HG03175 (cell line): ENCODE results near the gene TTYH2.
"Not testable (repeated sequence)": the region's sequence is repeated elsewhere in the genome, so short reads cannot be mapped to it uniquely, and the experiment has no call there.

Experiments used
- ATAC-seq: cut with Tn5 transposase; IDR thresholded peaks from one replicate; pipeline ENCODE4 v1.9.1; 2021; ENCODE audit warnings: mild to moderate bottlenecking, moderate library complexity; ENCODE audit not compliant: unreplicated experiment

Gene TTYH2

DNA sequence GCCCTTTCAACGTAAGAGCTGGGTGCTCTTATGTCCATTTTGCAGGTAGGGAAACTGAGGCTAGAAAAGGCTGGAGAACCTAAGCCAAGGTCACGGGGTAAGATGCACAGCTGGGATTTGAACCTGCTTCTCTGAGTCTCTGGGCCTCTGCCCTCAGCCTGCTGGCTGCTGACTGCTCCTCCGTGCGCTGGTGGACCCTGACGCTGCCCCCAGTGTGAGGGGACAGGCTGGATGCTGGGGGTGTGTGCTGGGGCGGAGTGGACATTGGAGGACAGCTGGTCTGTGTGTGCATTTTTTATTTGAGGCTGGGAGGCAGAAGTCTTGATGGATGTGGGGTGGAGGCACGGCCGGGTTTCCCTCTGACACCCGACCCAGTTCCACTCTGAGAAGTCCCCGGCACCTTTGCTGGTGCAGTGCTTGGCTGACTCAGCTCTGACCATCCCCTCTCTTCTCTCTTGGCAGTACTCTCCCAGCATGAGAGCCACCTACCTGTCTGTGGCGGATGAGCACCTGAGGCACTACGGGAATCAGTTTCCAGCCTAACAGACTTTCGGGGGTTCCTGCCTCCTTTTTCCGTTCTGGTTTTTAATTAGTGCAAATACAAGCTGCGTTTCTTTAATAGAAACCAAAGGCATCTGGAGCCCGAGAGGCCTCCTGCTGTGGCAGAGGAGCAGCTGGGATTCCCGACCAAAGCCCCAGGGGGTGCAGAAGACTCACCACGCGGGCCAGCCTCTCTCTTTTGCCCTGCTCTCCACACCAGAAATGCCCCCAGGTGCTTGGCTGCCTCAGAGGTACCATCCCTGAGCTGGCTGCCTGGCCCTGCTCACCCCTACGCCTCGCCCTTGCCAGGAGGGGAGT is 46.5 kb downstream of the TTYH2 start:
- no peak for ATAC-seq

DNA sequence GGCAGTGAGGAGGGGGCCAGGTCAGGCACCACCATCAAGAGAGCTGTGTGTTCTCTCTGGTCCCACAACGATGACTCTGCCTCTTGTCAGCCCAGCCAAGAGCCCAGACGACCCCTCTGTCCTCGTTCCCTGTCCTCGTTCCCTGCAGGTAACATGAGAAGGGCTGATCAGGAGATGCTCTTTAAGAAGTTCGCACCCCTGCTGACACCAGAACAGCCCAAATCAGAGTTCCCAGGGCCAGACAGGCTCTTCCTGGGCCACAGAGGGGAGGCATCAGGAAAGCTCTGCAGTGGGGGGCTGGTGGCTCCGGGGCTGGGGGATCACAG is 47.1 kb downstream of the TTYH2 start:
- no peak for ATAC-seq

DNA sequence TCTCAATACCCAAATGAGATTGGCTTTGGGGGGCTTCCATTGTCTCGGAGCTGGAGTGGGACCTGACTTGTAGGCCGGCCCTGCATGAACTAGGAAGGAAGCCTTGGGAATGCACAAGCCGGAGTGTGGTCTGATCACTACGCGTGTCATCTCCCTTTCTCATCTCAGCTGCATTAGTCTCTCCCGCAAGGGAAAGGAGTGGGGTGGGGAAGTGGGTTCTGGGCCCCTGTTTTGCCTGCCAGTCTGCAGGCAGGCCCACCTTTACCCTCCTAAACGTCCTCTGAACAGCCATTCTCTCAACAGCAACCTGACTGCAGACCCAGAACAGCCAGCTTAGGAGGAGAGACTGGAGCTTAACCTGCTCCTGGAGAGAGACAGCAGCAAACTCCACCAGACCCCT is 49.2 kb downstream of the TTYH2 start:
- no peak for ATAC-seq

DNA sequence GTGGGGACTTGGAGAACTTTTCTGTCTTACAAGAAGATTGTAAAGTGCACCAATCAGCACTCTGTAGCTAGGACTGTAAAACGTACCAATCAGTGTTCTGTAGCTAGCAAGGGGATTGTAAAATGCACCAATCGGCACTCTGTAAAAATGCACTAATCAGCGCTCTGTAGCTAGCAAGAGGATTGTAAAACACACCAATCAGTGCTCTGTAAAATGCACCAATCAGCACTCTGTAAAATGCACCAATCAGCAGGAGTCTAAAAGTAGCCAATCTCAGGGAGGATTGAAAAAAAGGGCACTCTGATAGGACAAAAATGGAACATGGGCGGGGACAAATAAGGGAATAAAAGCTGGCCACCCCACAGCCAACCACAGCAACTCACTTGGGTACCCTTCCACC is 53.7 kb downstream of the TTYH2 start:
- ATAC-seq = not testable (repeated sequence)

DNA sequence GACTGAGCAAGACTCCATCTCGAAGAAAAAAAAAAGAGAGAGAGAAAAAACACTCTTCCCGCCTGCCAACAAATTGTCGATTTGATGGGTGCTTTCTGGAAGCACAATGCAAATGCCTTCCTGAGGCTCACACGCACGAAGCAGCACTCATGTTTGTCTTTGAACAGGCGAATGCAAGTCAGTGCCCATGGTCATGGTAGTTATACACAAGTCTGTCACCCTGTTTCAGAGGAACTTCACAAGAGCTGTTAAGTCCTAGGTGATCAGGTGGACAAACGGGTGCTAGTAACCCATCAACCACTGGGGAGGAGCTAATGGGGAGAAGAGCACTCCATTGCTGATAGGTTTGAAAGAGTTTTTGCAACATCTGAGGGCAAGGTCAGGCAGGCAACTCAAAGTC is 54.2 kb downstream of the TTYH2 start:
- ATAC-seq = no peak

DNA sequence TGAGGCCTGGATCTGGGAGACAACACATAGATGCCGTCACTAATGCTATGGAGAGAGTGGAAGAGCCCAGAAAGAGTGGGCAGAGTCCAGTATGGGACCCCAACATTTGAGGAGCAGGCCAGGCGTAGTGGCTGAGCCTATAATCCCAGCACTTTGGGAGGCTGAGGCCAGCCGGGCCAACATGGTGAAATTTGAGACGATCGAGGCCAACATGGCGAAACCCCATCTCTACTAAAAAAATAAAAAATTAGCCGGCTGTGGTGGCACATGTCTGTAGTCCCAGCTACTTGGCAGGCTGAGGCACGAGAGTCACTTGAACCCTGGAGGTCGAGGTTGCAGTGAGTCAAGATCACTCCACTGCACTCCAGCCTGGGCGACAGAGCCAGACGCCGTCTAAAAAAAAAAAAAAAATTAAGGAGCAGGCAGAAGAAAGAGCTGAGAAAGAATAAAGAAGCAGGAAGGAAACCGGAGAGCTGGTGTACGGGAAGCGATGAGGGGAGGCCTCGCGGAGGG is 54.7 kb downstream of the TTYH2 start:
- ATAC-seq = no peak

DNA sequence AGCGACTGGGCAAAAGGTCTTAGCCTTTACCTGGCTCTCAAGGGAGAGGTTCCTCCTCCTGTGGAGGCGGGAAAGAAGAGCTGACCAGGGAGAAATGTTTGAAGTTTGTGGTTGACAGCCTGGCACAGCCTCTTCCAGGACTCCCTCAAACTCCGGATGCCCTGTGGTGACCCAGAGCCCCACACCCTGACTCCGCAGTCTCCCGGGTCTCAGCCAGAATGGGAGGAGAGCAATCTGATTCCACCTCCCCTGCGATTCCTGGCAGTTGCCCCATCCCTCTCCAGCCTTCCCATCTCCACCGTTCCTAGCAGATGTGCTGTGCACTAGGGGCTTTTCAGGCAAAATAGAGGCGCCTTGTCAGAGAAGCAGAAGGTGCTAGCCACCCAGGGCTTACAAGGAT is 55.2 kb downstream of the TTYH2 start:
- no peak for ATAC-seq

DNA sequence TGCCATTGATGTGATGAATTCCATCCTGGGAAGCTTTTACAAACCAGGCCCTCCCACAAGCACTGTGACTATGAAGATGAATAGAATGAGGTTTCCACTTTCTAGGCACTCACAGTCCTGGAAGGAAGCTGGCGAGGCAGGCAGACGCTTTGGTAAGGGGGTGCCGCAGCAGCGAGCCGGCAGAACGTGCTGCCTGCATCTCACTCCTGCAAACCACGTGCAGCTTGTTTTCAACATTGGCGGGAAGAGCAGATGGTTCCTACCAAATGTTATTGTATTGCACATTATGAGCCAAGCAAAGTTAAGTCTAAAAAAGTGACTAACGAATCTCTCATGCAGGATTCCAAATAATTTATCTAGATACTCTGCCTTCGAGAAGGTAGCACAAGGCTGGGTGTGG is 57.0 kb downstream of the TTYH2 start:
- no peak for ATAC-seq

DNA sequence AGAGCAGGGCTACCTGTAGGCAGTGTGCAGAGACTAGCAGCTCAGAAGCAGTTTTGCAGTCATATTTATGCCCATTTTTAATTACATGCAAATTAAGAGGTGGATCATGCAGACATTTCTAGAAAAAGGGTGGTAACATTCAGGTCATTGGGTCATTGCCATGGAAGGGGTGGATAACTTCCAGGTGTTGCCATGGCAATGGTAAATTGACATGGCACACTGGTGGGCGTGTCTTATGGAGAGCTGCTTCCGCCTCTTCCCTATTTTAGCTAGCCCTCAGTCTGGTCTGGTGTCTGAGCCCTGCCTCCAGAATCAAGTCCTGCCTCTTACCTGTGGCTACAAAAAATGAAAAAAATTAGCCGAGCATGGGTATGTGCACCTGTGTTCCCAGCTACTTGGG is 57.9 kb downstream of the TTYH2 start:
- no peak for ATAC-seq

DNA sequence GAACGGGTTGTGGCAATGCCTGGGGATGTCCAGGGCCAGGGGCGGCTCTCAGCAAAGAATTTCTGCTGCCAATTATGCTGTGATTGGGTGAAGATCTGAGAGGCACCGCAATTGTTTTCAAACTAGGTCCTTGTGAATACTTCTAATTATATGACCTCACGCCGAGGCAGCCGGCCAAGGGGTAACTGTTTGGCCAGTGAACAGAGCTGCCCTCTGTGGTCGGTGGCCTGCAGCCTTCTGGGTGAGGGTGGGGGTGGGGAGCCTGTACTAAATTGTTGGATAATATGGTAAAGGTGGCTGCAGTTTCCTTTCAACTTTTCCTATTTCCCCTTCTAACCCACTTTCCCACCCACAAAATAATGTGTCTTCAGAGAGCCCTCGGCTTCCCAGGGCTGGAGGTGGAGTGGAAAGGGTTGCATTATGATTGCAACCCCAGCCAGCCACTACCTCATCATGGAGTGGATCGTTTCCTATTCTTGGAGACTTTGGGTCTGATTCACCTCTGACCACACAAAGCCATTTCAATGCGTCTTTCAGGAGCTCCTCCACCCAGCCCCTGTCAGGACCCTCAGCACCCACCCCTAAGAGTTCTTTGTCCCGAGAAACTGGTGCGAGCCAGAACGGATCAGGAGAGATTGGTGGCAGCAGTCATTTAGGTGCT is 58.7 kb downstream of the TTYH2 start:
- ATAC-seq = no peak

DNA sequence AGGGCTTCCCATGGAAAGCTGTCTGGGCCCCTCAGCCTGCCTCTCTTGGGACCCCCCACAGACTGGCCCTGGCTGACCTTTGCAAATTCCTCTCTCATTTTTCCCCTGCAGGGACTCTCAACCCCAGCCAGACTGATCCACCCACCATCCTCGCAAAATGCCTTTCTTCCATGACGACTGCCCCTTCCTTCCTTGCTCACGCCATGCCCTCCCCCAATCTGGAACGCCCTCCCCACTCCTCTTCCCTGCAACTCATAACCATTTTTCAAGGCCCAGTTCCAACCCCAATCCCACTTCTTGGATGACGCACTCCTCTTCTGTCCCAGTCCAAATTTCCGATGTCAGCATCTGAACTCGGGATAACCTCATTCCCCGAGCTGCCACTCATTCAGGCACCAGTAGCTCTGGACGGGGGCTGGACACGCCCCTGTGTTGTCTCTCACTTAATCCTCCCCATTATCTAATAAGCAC is 59.4 kb downstream of the TTYH2 start:
- ATAC-seq = no peak

DNA sequence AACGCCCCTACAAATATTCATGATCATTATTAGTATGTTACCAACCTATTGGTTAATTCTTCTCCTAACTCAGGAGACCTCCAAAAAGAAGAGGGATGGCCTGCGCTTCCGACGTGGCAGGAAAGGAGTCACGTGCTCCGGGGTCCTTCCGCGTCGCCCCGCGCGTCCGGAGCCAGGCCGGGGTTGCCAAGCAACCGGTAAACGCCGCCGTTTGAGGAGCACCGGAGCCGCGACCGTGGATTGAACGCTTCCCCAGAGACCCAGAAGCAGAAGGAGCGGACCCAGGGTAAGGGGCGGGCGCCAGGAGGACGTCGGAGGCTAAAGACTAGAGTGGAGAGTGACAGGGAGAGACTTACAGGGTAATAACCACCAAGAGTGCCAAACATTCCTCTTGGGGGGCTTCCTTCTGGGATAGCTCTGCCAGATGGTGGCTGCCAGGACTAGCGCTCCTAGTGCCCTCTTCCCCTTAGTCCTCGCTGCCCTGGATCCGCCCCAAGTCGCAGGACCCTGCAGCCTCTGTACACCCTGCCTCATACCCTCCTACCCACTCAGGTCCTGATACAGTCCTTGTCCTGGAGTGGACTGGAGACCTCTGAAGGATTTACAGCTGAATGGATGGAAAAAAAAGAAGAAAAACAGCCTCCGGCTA is 60.8 kb downstream of the TTYH2 start, which contains the start of gene DNAI2:
Gene DNAI2 (plus strand): TSS at position 175 of the 649 bp plus-strand sequence. CDS start 7,584 bp downstream, outside the sequence.
- no peak for ATAC-seq

DNA sequence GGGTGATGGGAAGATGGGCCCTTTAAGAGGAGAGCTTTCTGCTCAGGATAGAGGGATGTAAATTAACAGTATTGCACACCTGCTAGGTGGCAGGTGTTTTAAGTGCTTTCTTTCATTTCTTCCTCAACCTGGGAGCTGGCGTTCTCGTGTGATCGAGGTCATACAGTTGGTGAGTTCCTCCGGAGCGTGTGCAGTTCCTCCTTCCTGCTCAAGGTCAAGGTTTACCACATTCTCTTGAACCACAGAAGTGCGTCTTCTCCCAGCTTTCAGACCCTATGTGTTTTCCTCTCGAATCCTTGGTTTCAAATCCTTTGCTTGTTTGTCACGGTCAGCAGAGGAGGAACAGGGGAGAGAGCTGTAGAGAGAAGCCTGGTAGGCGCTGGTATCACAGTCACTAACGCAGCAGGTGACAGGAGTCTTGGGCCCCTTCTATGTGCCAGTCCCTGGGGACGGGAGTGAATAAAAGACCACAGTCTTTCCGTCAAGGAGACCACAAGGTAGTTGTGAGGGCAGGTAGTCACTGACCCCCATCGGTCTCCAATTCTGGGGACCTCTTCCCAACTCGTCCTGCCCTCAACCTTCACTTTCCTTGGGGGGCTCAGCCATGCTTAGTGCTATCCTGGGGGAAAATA is 61.5 kb downstream of the TTYH2 start:
- no peak for ATAC-seq

DNA sequence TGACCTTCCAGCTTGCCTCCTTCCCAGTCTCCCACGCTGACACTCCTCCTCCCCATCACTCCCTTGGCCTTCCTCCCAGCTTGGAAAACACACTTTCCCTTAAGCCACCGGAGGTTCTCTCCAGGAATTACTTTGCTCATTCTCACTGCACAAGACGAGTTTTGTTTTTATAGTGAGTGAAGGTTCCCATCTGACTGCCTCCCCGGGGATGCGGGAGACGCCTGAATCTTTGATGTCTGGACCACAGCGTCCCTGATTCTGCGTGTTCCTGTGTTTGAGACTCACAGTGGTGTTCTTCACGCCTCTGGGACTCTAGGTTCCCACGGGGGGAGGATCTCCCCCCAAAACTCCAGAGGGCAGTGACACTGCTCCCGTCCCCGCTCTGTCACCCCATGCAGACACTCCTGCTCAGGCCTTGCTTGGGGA is 62.7 kb downstream of the TTYH2 start:
- no peak for ATAC-seq

DNA sequence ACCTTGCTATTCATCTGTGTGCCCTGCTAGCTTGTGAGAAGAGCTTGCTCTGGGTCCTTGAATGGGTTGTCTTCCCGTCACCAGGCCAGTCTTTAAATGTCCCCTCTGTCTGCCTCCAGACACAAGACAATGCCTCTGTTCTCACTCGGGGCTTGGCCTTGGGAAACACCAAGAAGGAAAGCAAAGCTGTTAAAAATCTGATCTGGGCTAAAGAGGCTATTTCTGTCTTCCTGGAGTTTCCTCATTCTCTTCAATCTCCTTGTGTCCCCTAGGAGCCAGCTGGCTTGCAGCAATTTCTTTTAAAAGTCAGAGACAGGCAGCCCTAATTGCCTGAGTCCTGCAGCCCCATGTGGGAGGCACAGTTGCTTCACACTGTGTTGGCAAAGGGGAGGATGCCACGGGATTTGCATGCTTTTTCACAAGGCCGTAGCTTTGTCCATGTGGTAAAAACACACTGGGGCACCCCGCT is 63.2 kb downstream of the TTYH2 start:
- ATAC-seq = no peak

DNA sequence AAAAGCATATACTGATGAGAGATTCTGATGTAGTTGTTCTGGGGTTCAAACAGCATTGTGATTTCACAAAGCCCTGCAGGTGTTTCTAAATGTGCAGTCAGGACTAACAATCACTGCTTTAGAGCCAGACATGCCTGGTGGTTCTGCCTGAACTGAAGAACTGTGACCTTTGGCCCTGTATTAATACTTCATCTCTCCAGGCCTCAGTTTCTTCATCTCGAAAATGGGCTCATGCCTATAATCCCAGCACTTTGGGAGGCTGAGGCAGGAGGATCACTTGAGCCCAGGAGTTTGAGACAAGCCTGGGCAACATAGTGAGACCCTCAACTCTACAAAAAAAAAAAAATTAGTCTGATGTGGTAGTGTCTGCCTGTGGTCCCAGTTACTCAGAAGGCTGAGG is 64.6 kb downstream of the TTYH2 start:
- no peak for ATAC-seq

DNA sequence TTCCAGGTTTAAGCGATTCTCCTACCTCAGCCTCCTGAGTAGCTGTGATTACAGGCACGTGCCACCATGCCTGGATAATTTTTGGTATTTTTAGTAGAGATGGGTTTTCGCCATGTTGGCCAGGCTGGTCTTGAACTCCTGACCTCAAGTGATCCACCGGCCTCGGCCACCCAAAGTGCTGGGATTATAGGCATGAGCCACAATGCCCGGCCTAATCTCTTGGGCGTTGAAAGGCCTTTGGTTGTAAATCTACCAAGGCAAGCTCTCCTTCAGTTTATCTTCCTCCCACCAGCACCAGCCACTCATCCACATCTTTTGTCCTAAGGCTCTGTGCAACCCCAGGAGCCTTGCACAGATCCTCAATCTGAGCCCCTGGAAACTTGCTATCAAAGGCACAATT is 66.2 kb downstream of the TTYH2 start:
- ATAC-seq = not testable (repeated sequence)

DNA sequence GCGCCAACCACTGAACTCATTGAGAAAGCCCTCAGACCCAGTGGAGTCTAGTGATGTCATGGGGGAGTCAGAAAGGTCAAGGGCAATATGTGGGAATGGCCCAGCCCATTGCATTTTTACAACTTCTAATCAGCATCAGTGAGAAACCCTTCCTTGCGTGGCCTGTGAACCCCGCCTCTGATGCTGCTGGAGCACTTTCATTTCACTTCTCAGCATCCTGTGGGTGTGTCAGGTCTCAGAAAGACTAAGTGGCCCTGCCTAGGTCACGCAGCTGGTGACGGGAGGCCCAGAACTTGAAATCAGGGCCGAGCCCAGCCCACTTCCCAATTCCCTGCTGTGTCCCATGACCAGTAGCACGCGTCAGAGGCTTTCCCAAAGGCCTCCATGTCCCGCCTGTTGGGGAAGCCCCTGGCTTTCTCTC is 66.7 kb downstream of the TTYH2 start:
- peak; percentile 57 for ATAC-seq

DNA sequence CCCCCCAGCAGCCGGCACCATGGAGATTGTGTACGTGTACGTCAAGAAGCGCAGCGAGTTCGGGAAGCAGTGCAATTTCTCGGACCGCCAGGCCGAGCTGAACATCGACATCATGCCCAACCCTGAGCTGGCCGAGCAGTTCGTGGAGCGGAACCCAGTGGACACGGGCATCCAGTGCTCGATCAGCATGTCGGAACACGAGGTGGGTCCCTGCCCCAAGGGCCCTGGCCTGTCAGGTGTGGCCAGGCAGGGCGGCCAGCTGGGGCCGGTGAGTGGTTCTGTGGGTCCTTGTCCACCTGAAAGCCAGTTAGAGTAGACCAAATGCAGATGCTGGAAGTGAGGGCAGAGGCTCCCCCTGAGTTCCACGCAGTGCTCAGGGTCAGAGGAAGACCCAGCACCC is 68.4 kb downstream of the TTYH2 start:
- no peak for ATAC-seq

DNA sequence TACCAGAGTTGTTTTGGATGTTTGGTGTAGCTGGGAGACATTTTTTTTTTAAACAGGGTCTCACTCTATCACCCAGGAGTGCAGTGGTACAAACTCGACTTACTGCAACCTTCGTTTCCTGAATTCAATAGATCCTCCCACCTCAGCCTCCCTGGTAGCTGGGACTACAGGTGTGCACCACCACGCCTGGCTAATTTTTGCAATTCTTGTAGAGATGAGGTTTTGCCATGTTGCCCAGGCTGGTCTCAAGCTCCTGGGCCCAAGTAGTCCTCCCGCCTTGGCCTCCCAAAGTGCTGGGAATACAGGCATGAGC is 68.9 kb downstream of the TTYH2 start:
- ATAC-seq = not testable (repeated sequence)
